ENCODE measurements around the gene ELOVL2.

The ELOVL2 gene

GRCh38 chr6:11025130-11025529, 19.0 kb downstream of the ELOVL2 start:
- Mint-ChIP-seq H3K4me3 (no peak overlapping the region), H3K9me3 (no peaks in the 10 kb centered on the region), H3K36me3 (ENCODE audit: low read depth) (no peaks in the 10 kb centered on the region), H3K4me1 (ENCODE audit: low read depth) (no peaks in the 10 kb centered on the region), H3K27ac (no peak overlapping the region), H3K27me3 (ENCODE audit: low read depth) (peaks cover 37% of the 10 kb centered on the region)
- DNase-seq (ENCODE audit: low spot score), result no peak

- DNase-seq (ENCODE audit: low spot score), result no peak
- Mint-ChIP-seq H3K9me3 (no peaks in the 10 kb centered on the region), H3K27me3 (ENCODE audit: low read depth) (peaks cover 37% of the 10 kb centered on the region), H3K4me1 (ENCODE audit: low read depth) (no peaks in the 10 kb centered on the region), H3K36me3 (ENCODE audit: low read depth) (no peaks in the 10 kb centered on the region), H3K4me3 (no peak overlapping the region), H3K27ac (no peak overlapping the region)
Observed at GRCh38 chr6:11023032-11023431, 21.1 kb downstream of the ELOVL2 start.

GRCh38 chr6:11021714-11022113, 22.4 kb downstream of the ELOVL2 start:
- H3K27ac Mint-ChIP-seq, result no peak overlapping the region
- no peaks in the 10 kb centered on the region for H3K36me3 Mint-ChIP-seq (ENCODE audit: low read depth)
- no peaks in the 10 kb centered on the region for H3K4me1 Mint-ChIP-seq (ENCODE audit: low read depth)
- H3K9me3 Mint-ChIP-seq, result no peaks in the 10 kb centered on the region
- peaks cover 34% of the 10 kb centered on the region for H3K27me3 Mint-ChIP-seq (ENCODE audit: low read depth)
- DNase-seq (ENCODE audit: low spot score), result no peak
- H3K4me3 Mint-ChIP-seq, result no peak overlapping the region

GRCh38 chr6:11021003-11021402, 23.1 kb downstream of the ELOVL2 start:
- H3K4me1 Mint-ChIP-seq (ENCODE audit: low read depth), result no peaks in the 10 kb centered on the region
- H3K27ac Mint-ChIP-seq, result no peak overlapping the region
- no peak overlapping the region for H3K4me3 Mint-ChIP-seq
- H3K27me3 Mint-ChIP-seq (ENCODE audit: low read depth), result peaks cover 31% of the 10 kb centered on the region
- no peaks in the 10 kb centered on the region for H3K36me3 Mint-ChIP-seq (ENCODE audit: low read depth)
- no peaks in the 10 kb centered on the region for H3K9me3 Mint-ChIP-seq
- DNase-seq (ENCODE audit: low spot score), result no peak

- Mint-ChIP-seq H3K36me3 (ENCODE audit: low read depth) (no peaks in the 10 kb centered on the region), H3K9me3 (no peaks in the 10 kb centered on the region), H3K4me1 (ENCODE audit: low read depth) (no peaks in the 10 kb centered on the region), H3K4me3 (no peak overlapping the region), H3K27me3 (ENCODE audit: low read depth) (peaks cover 23% of the 10 kb centered on the region), H3K27ac (no peak overlapping the region)
- DNase-seq (ENCODE audit: low spot score), result no peak
Observed at GRCh38 chr6:11018225-11018624, 25.9 kb downstream of the ELOVL2 start.

GRCh38 chr6:11017090-11017489, 27.0 kb downstream of the ELOVL2 start:
- DNase-seq (ENCODE audit: low spot score), result no peak
- peaks cover 26% of the 10 kb centered on the region for H3K27me3 Mint-ChIP-seq (ENCODE audit: low read depth)
- H3K4me1 Mint-ChIP-seq (ENCODE audit: low read depth), result no peaks in the 10 kb centered on the region

GRCh38 chr6:11016452-11016851, 27.7 kb downstream of the ELOVL2 start:
- Mint-ChIP-seq H3K9me3 (no peaks in the 10 kb centered on the region), H3K36me3 (ENCODE audit: low read depth) (no peaks in the 10 kb centered on the region), H3K4me1 (ENCODE audit: low read depth) (no peaks in the 10 kb centered on the region), H3K27ac (no peak overlapping the region), H3K4me3 (no peak overlapping the region), H3K27me3 (ENCODE audit: low read depth) (peaks cover 28% of the 10 kb centered on the region)
- no peak for DNase-seq (ENCODE audit: low spot score)

More at GRCh38 chr6:11017090-11017489, 27.0 kb downstream of the ELOVL2 start:
- Mint-ChIP-seq H3K27ac (no peak overlapping the region), H3K36me3 (ENCODE audit: low read depth) (no peaks in the 10 kb centered on the region), H3K4me3 (no peak overlapping the region), H3K9me3 (no peaks in the 10 kb centered on the region)

- no peak overlapping the region for H3K27ac Mint-ChIP-seq
- DNase-seq (ENCODE audit: low spot score), result no peak
- H3K9me3 Mint-ChIP-seq, result no peaks in the 10 kb centered on the region
- no peak overlapping the region for H3K4me3 Mint-ChIP-seq
- H3K4me1 Mint-ChIP-seq (ENCODE audit: low read depth), result no peaks in the 10 kb centered on the region
- H3K36me3 Mint-ChIP-seq (ENCODE audit: low read depth), result no peaks in the 10 kb centered on the region
- peaks cover 23% of the 10 kb centered on the region for H3K27me3 Mint-ChIP-seq (ENCODE audit: low read depth)
Observed at GRCh38 chr6:11015102-11015501, 29.0 kb downstream of the ELOVL2 start.

- Mint-ChIP-seq H3K4me3 (no peak overlapping the region), H3K4me1 (ENCODE audit: low read depth) (no peaks in the 10 kb centered on the region), H3K27ac (no peak overlapping the region), H3K27me3 (ENCODE audit: low read depth) (peaks cover 26% of the 10 kb centered on the region), H3K36me3 (ENCODE audit: low read depth) (no peaks in the 10 kb centered on the region), H3K9me3 (no peaks in the 10 kb centered on the region)
- DNase-seq (ENCODE audit: low spot score), result no peak
Observed at GRCh38 chr6:11013721-11014070, 30.4 kb downstream of the ELOVL2 start.

GRCh38 chr6:11012976-11013720, 31.0 kb downstream of the ELOVL2 start:
- Mint-ChIP-seq H3K27ac (no peak overlapping the region), H3K9me3 (no peaks in the 10 kb centered on the region), H3K4me1 (ENCODE audit: low read depth) (no peaks in the 10 kb centered on the region), H3K4me3 (no peak overlapping the region), H3K27me3 (ENCODE audit: low read depth) (peaks cover 26% of the 10 kb centered on the region), H3K36me3 (ENCODE audit: low read depth) (no peaks in the 10 kb centered on the region)
- DNase-seq (ENCODE audit: low spot score), result no peak

GRCh38 chr6:11012295-11012754, 31.8 kb downstream of the ELOVL2 start:
- Mint-ChIP-seq H3K36me3 (ENCODE audit: low read depth) (no peaks in the 10 kb centered on the region), H3K4me3 (no peak overlapping the region), H3K27ac (no peak overlapping the region), H3K27me3 (ENCODE audit: low read depth) (peaks cover 23% of the 10 kb centered on the region), H3K9me3 (no peaks in the 10 kb centered on the region), H3K4me1 (ENCODE audit: low read depth) (no peaks in the 10 kb centered on the region)
- DNase-seq (ENCODE audit: low spot score), result no peak

GRCh38 chr6:11011787-11012234, 32.3 kb downstream of the ELOVL2 start:
- Mint-ChIP-seq H3K9me3 (no peaks in the 10 kb centered on the region), H3K36me3 (ENCODE audit: low read depth) (no peaks in the 10 kb centered on the region), H3K4me1 (ENCODE audit: low read depth) (no peaks in the 10 kb centered on the region), H3K27me3 (ENCODE audit: low read depth) (peaks cover 23% of the 10 kb centered on the region), H3K4me3 (no peak overlapping the region), H3K27ac (no peak overlapping the region)
- no peak for DNase-seq (ENCODE audit: low spot score)

- H3K4me1 Mint-ChIP-seq (ENCODE audit: low read depth), result no peaks in the 10 kb centered on the region
- no peak overlapping the region for H3K4me3 Mint-ChIP-seq
- DNase-seq (ENCODE audit: low spot score), result no peak
- H3K36me3 Mint-ChIP-seq (ENCODE audit: low read depth), result no peaks in the 10 kb centered on the region
- peaks cover 20% of the 10 kb centered on the region for H3K27me3 Mint-ChIP-seq (ENCODE audit: low read depth)
- no peaks in the 10 kb centered on the region for H3K9me3 Mint-ChIP-seq
- H3K27ac Mint-ChIP-seq, result no peak overlapping the region
Observed at GRCh38 chr6:11009353-11009752, 34.8 kb downstream of the ELOVL2 start.

GRCh38 chr6:11008821-11009220, 35.3 kb downstream of the ELOVL2 start:
- Mint-ChIP-seq H3K4me1 (ENCODE audit: low read depth) (no peaks in the 10 kb centered on the region), H3K27me3 (ENCODE audit: low read depth) (peaks cover 20% of the 10 kb centered on the region), H3K9me3 (no peaks in the 10 kb centered on the region), H3K4me3 (no peak overlapping the region), H3K27ac (no peak overlapping the region), H3K36me3 (ENCODE audit: low read depth) (no peaks in the 10 kb centered on the region)
- no peak for DNase-seq (ENCODE audit: low spot score)

Measured in T-helper 2 cell treated with Interferon-gamma antibody and Interleukin-4, amounts not matched to agents 5 μg/mL and 100 μg/mL, for 36 hours (primary cell).